CD1c-positive myeloid dendritic cell (primary cell): ENCODE data around the gene MDM1.
A peak's percentile ranks its signal among the peaks of the same experiment; 100 is the strongest.

Experiments
- DNase-seq: peaks from one replicate; pipeline ENCODE4 v3.0.0-alpha.2; 2016; ENCODE audit errors: extremely low spot score

The MDM1 gene

DNA sequence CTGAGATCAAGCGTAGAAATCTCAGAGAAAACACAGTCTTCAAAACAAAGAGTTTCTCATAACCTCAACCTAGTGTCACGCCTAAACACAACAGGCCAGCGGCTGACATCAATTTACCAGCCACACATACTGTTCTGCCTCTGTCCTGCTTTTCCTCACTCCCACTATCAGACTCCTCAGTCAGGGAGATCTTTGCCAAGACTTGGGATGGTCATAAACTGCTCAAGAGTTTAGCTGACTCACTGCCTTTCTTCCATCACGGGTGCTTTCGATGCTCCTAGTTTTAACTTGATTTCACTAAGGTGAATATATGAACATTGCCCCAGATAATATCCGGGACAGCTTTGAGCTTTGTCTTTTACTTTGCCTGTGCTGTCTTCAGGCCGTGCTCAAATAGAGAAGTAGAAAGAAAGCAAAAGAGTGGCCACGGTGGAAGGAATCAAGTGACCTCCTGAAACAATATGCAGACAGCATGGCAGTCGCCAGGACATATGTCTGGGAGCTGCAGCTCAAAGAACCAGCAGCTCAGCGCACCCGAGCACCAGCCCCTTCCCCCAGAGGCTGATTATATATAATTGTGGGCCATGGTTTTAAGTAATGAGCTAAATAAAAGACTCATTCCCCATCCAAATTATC, 12.1 kb downstream of the MDM1 start:
- no peak for DNase-seq

DNA sequence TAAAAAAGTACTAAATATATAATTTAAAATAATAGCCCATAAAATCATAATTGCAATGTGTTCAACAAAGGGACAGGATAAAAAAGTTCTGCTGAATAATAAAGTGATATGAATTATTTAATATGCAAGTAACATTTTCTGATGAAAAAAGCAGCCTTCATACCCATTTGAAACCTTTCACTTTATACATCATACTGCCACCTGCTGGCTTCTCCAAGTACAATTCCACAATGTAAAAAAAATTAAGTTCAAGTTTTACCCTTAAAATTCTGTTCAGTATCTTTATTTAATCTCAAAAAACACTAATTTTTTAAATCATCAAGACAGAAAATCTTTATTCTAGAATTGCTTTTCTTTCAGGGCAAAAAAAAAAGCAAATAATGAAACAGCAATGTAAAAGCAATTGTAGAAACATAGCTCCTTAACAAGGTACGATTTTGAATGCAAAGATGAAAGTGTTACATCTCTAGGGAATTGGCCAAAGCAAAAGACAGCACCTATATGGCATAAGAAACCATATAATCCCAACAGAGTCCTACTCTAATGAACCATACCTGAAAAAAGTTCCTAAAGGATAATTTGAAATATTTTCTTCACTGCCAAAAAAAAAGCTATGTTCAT, 15.0 kb downstream of the MDM1 start:
- DNase-seq, result peak; percentile 74

DNA sequence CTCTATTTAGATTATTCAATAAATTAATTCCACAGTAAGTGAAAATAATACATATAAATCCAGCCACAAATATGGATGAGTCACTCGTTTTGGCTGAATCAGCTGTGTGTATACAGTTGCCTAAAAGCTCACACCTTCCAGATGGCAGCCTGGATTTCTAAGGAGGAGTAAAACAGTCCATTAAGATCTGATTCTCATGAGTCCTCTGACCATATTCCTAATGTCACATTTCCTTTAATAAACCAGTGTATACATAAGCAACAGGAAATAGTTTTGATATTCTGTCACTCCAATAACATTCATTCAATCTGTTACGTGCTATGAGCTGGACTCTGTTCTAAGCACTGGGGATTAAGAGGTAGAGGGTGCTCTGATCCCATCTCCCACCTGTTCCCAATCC, 21.8 kb downstream of the MDM1 start:
- no peak for DNase-seq

DNA sequence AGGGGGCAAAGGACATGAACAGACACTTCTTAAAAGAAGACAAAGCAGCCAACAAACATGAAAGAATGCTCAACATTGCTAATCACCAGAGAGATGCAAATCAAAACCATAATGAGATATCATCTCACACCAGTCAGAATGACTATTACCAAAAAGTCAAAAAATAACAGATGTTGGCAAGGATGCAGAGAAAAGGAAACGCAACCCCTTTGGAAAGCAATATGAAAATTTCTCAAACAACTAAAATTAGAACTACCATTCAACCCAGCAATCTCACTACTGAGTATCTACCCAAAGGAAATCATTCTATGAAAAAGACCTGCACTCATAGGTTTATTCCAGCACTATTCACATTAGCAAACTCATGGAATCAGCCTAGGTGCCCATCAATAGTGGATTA, 25.6 kb downstream of the MDM1 start:
- DNase-seq, result no peak

DNA sequence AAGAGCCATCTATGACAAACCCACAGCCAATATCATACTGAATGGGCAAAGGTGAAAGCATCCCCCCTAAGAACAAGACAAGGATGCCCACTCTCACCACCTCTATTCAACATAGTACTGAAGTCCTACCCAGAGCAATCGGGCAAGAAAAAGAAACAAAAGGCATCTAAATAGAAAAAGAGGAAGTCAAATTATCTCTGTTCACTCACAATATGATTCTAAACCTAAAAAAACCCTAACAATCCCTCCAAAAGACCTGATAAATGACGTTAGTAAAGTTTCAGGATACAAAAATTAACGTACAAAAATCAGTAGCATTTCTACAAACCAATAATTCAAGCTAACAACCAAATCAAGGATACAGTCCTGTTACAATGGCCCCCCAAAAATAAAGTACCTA, 26.9 kb downstream of the MDM1 start:
- no peak for DNase-seq

DNA sequence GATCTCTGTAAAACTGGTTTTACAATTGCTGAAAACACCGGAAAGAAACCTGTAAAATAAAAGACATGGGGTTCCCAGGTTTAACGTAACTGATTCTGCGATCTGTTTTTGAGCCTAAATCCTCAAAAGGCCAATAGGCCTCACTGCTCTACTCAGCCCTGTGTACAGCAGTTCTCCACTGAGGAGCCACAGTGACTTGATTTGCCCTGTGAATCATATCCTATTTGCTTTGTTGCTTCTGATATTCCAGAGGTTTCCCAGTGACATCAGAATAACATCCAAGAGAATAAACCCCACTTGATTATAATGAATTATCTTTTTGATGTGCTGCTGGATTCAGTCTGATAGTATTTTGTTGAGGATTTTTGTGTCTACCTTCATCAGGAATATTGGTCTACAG, 27.5 kb downstream of the MDM1 start:
- no peak for DNase-seq

DNA sequence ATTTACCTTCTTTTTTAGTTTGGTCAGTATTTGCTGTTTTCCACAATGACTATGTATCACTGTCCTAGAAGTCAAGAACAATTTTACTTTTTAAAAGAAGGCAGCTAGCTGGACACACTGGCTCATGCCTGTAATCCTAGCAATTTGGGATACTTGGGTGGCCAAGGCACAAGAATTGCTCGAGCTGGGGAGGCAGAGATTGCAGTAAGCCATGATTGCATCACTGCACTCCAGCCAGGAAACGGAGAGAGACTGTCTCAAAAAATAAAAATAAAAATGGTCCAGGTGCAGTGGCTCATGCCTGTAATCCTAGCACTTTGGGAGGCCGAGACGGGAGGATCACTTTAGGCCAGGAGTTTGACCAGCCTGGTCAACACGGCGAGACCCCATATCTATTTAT, 28.3 kb downstream of the MDM1 start:
- DNase-seq, result no peak

DNA sequence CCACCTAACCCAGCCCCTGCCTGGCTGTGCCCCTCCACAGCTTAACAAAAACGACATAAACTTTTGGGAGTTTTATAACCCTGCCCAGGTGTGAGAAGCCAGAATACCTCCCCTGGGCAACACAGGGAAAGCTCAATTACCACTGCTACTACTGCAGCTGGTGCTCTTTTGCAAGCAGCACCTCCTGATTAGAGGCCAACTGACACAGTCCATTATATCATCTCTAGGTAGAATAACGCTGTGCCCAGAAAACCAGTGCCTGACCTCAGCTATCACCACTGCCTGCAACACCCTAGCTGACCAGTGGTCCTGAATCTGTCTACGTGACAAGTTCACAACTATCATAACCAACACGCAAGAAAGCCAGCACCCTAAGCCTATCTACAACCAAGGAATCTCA, 34.2 kb downstream of the MDM1 start:
- DNase-seq, result no peak

DNA sequence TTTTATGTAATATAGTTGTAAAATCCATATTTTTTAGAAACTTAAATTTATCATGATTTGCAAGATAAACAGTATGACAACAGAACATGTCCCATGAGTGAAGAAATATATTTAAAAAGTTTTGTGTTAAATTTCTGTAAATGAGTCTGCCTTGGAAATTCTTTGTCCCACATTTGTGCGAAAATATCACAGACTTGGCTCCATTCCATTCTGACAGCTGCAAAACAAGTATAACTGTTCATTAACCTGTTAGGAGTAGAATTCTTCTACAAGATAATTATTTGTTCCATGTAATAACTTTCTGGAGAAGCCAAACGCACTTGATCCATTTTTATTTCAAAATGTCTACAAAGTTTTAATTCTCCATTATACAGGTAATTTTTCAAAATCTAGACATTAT, 37.9 kb downstream of the MDM1 start:
- DNase-seq, result no peak

DNA sequence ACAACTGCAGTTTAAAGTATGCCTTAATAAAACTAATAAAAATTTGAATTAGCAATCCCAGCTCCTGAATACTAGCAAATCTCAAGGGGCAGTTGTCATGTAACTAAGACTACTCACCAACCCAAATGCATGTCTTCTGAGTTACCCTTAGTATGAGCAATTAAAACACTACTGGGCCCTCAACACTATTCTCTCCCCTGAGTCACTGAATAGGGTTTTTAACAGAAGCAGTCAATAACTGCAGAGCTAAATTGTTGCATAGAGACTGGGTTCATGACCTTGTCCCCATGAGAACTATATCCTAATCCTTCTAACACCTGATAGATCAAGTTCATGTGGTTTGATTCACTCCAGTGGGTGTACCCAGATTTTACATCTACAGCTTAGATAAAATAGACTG, 38.8 kb downstream of the MDM1 start:
- no peak for DNase-seq

DNA sequence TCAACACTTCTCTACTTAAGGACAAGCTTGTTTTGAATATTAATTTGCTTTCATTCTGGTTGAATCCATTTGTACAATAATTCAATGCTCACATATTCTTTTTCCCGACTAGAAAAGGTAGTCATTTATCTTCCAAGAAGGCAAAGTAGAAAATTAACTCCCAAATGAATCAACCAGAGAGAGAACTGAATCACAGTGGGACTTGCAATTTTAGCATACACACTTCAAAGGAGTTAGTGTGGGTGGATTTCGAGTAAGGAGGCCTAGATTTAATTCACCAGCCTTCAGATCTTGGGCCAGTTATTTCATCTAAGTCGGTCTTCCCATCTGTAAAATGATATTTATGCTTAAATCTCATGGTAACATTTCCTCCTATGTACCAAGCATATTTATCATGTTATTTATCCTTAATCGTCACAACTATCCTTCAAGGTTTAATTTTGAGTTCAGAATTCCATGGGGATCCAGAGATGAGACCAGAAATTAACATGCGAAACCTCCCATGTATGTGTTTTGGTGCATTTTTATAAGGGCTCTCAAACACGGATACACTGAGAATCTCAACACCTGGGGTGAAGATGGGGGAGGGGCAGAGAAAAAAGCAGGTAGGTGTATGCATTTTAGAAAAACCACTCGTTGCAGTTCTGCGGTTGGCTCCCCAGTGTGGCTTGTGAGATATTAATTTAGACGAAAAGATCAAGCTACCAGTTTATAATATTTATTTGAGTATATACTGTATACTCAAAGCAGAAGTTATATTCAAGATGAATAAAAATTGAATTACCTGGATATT, 39.8 kb downstream of the MDM1 start:
- DNase-seq, result no peak

DNA sequence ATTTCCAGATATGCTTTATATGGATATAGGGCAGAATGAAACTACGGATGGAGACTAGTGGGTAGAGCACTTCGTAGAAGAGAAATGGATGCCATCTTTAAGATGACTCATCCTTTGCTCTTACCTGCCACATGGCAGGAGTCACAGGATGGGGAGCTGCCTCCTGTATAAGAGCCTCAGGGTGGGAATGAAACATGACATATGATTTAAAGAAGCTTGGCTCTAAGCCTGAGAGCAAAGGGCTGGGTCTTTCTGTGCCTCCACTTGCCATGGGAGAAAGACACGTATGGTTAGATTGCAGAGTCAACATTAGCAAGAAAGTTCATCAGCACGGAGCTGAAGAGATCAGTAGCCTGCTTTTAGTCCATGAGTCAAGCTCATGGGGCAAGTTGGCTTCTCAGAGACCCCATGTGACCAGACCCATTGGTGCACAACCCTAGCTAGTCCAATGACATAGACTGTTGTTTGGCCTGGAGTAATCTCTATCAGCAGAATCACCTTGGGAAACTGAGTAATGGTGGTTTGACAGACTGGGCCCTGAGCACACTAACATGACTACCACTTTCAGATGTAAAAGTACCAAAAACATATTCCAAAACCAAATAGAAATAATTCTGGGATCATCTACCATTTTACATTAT, 40.6 kb downstream of the MDM1 start:
- DNase-seq, result no peak

DNA sequence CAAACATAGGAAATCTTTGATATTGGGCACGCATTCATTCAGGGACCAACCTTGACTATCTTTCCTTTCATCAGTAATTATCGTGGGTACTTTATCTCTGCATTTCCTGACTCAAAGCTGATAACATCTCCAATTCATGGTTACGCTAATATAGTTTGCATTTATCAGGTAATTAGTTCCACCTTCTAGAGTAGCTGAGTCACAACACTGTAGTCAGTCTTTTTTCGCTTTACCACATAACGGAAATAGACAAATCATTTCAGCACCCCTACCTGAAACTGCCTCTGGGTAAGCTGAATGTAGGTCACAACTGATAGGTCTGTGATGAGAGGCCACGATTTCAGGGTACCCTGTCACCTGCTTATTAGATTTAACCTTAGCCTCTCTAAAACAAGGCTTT, 42.0 kb downstream of the MDM1 start:
- DNase-seq, result no peak

DNA sequence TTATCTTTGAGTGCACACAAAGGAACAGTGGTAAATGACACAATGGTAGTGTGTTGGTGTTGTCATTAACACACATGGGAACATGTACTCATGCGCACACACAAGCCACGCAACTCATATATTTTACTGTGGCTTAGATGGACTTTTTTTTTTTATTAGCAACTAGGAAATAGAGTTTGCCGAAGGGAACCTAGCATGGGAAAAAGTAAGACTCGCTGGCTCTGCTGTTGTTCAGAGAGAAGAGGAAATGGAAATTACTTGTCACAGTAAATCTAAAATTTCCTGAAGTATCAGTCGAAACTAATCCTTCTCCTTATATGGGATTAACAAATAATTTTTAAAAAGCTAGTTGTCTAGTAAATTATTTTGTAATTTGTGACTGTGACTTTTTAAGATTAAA, 45.1 kb downstream of the MDM1 start:
- DNase-seq, result no peak

DNA sequence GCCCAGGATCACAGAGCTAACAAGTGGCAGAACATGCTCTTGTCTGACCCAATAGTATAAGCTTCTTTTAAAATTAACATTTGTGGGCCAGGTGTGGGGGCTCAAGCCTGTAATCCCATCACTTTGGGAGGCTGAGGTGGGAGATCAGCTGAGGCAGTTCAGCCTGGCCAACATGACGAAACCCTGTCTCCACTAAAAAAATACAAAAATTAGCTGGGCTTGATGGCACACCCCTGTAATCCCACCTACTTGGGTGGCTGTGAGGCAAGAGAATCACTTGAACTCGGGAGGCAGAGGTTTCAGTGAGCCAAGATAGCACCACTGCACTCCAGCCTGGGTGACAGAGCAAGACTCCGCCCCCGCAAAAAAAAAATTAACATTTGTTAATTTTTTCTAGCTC, 45.8 kb downstream of the MDM1 start:
- no peak for DNase-seq

DNA sequence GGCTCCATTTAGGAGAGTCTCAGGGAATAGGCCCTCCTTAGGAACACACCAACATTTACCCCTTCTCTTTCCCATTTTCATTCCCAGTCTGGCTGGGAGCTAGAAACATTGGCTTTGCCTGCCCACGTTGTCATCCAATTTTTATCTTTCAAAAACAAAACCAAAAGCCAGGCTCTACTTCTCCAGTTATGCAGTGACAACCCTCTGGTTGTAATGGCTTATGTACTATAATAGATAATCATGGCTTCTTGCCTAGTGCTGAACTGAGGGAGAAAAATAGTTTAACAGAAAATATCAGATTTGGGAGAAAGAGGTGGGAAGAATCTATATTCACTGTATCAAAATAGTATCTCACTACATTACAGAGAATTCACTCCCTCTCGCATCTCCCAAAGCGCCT, 46.6 kb downstream of the MDM1 start:
- DNase-seq, result no peak

DNA sequence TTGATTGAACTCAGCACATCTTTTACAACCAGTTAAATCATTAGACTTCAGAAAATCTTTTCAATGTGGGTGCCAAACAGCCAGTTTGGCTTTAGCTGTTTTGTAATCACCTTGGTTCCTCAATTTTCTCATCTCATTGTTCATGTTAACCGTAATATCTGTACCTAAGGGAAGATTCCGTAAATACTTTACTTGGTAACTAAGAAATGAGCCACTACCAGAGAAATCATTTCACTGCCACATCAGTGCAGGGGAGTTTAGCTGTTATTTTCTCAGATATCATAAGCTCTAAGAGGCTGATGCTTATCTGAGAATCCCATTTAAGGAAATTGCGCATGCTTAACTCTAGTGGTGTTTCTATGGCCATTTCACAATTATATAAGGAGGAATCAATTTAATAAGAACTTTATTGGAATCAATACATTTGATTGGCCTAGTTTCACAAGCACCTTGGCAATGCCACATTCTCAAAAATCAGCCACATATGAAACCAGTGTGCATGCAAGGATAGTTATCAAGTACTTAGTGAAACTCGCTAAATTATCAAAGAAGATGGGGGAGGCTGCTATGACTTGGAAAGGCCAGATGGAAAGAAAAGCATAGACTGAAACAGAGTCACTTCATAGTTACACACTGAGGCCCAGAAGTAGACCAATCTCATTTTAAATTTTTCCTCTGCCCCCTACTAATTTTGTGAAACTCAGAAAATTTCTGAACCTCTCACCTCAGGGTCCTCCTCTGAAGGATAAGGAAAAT, 50.7 kb downstream of the MDM1 start:
- DNase-seq, result no peak

DNA sequence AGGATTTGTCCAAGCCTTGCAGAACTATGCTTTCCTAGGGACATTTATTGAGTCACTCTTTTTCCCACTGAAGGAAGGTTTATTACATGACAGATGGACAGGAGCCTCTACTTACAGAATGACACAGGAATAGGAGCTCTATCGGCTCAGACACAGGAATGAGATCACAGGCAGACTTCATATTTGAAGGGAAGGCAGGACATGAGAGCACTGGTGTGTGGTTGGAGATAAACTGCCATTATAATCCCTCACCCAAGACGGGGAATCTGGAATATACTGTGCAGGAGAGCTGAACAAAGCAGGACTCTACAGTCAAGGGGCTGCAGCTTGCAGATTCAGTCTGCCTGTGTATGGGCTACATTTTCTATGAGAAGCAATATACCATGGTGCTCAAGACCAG, 51.9 kb downstream of the MDM1 start:
- DNase-seq, result no peak

DNA sequence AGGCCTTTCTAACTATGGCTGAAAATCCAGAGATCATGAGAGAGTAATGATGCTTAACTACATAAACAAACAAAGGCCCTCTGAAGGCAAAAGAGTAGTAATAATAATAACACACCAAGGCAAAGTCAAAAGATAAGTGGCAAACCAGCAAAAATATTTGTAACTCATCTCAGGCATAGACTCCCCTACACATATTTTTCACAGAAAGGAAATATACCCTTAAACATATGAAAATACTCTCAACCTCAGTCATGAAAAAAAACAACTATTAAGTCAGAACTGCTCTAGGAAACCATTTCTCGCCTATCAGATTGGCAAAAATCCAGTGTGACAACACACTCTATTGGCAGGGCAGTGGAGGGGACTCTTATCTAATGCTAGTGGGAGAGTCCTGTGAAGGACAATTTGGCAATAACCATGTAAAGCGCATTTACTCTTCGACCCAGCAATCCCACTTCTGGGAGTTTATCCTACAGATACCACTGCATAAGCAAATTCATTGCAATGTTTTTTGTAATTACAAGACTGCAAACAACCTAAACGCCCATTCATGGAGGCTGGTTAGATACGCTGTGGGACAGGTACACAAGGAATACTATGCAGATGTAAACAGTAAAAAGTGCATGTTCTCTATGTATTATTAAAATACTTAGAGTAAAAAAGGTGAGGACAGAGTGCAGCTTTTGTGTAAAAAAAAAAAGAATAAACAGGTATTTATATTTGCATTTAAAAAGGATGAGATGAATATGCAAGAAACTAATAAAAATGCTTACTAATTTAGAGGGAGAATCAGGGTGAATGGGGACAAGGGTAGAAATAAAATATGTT, 52.7 kb downstream of the MDM1 start:
- DNase-seq, result no peak

DNA sequence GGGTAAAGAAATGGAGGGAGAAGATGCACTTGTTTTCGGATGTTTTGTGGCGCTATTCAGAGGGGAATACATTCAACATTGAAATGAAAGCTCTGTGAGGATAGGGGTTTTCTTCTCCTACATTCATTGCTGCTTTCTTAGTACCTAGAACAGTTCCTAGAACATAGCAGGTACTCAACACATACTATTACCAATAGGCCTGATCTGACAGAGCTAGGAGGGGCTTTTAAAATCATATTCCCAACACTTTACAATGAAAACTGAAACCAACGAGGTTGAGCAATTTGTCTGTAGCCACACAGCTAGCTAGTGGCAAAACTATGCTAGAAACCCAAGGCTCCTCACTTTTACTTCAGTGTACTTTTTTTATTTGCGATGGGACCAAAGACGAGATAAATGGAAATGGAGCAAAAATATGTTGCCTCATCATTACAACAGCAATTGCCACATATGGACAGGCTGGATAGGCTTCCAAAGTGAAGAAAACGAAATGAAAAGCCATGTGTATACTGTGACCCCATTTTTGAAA, 55.7 kb downstream of the MDM1 start:
- no peak for DNase-seq

DNA sequence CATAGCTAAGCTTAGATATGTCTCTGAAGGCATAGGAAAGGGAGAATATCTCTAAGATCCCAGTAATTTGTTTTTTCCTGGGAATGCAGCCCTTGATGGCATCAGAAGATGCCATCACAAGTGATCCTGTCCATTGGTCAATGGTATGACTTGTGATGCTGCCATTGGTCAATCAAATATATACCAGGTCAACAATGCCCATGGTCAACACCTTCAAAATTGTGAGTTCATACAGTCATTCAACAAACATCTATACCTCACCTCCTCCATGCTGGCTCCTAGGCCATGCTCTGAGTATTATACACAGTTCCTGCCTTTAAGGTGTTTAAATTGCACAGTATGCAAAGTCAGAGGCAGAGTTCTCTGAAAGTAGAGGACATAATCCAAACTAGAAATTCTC, 59.4 kb downstream of the MDM1 start:
- DNase-seq, result no peak
